GM23248 (cell line): ENCODE measurements around the gene WDR93. TPM values are rescaled to one million over a fixed set of nuclear protein-coding genes. Genes with fewer than 3 reads are reported as not detected.

Experiments used
- DNase-seq: peaks from one replicate; pipeline ENCODE4 v3.0.0-alpha.2; 2015
- H2AFZ ChIP-seq: fragments of 200-600 bp; sonication (generic); 2 replicates; pipeline ENCODE4 v1.6.1; 2016; ENCODE audit warnings: antibody characterized with exemption
- H3F3A ChIP-seq: fragments of 200-600 bp; sonication (generic); 2 replicates; pipeline ENCODE4 v1.6.1; 2016; ENCODE audit warnings: mild to moderate bottlenecking, antibody characterized with exemption, mixed run types; ENCODE audit not compliant: insufficient read depth
- H3K27ac ChIP-seq: fragments of 200-600 bp; sonication (generic); 2 replicates; pipeline ENCODE4 v1.5.1; 2016; ENCODE audit warnings: mild to moderate bottlenecking
- H3K27me3 ChIP-seq: fragments of 200-600 bp; sonication (generic); replicated peaks from 2 replicates; pipeline ENCODE4 v1.6.1; 2016; ENCODE audit warnings: mild to moderate bottlenecking; ENCODE audit not compliant: insufficient read depth
- H3K36me3 ChIP-seq: fragments of 200-600 bp; sonication (generic); 2 replicates; pipeline ENCODE4 v1.6.1; 2016; ENCODE audit warnings: low read depth, mild to moderate bottlenecking
- H3K4me1 ChIP-seq: fragments of 200-600 bp; sonication (generic); 2 replicates; pipeline ENCODE4 v1.6.1; 2016; ENCODE audit warnings: mild to moderate bottlenecking; ENCODE audit not compliant: insufficient read depth
- H3K4me2 ChIP-seq: fragments of 200-600 bp; sonication (generic); one replicate; pipeline ENCODE4 v1.6.1; 2016; ENCODE audit warnings: mild to moderate bottlenecking; ENCODE audit not compliant: unreplicated experiment
- H3K4me3 ChIP-seq: fragments of 200-600 bp; sonication (generic); 2 replicates; pipeline ENCODE4 v1.5.1; 2016; ENCODE audit warnings: mild to moderate bottlenecking
- H3K79me2 ChIP-seq: fragments of 200-600 bp; sonication (generic); 2 replicates; pipeline ENCODE4 v1.6.1; 2016; ENCODE audit warnings: mild to moderate bottlenecking; ENCODE audit not compliant: insufficient read depth
- H3K9ac ChIP-seq: fragments of 200-600 bp; sonication (generic); 2 replicates; pipeline ENCODE4 v1.6.1; 2016; ENCODE audit warnings: mild to moderate bottlenecking
- H3K9me2 ChIP-seq: fragments of 200-600 bp; sonication (generic); 2 replicates; pipeline ENCODE4 v1.6.1; 2016; ENCODE audit warnings: mixed run types, mild to moderate bottlenecking, moderate library complexity; ENCODE audit not compliant: insufficient read depth
- H3K9me3 ChIP-seq: fragments of 200-600 bp; sonication (generic); one replicate; pipeline ENCODE4 v1.6.1; 2017; ENCODE audit warnings: low read depth
- H4K20me1 ChIP-seq: fragments of 200-600 bp; sonication (generic); 2 replicates; pipeline ENCODE4 v1.6.0; 2016; ENCODE audit not compliant: insufficient read depth
- EZH2 ChIP-seq: fragments of 200-600 bp; sonication (generic); IDR thresholded peaks from 2 replicates; pipeline ENCODE4 v1.6.1; 2018; ENCODE audit warnings: antibody characterized with exemption, mild to moderate bottlenecking; ENCODE audit not compliant: insufficient read depth, poor library complexity, severe bottlenecking
- EZH2phosphoT487 ChIP-seq: fragments of 200-600 bp; sonication (generic); IDR thresholded peaks from 2 replicates; pipeline ENCODE4 v1.6.1; 2018; ENCODE audit warnings: antibody characterized with exemption, moderate library complexity, mild to moderate bottlenecking, low read depth; ENCODE audit not compliant: insufficient read depth
- WGBS, 2 experiments: methylation state at CpG; one replicate each; pipeline ENCODE4 v1.1.6; 2015 to 2017; ENCODE audit warnings: low lambda C conversion rate in 2 of 2, low coverage in 1 of 2; ENCODE audit errors: missing lambda C conversion rate in 2 of 2; 5-methylcytosine and 5-hydroxymethylcytosine counted together
- in situ Hi-C: fragments of 300-500 bp; cut with MboI; formaldehyde crosslinking; loops from 2 replicates; pipeline ENCODE4 v1.15.0; 2020
- polyA plus RNA-seq: library from polyadenylated mRNA; unstranded; fragments of >200 nt; fragmentation: Nextera tagmentation; extraction: Ambion mirVana; gene quantifications from 2 replicates; pipeline ENCODE4 v1.2.1, GENCODE V29; 2016
- total RNA-seq: library from RNA; depleted of rRNA; stranded (reverse); fragments of >200 nt; shearing (Covaris generic); gene quantifications from 2 replicates; pipeline ENCODE4 v1.2.3, GENCODE V29; 2014

Gene WDR93
- total and polyA plus RNA-seq, 2 experiments from 2014 or later, result 0.10 TPM; not detected in 1

DNA sequence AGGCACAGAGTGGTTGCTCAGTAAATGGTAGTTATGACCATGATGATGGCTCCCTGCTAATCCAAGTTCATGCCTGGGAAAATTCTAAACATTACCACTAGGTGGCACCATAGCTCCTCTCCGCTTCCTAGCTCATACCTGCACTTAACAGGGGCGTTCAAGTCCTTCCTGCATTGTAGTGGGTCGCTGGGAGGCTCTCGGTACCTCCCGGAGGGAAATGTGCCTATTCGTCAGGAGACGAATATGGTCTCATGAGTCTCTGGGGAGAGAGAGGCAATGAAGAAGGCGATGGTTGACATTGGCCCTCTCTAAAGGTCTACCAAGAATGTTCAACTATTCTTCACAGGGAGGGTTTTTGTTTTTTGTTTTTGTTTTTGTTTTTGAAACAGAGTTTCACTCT lies 49.5 kb downstream of the WDR93 start:
- H3K4me1 ChIP-seq, result no peaks in the 10 kb centered on the region
- H4K20me1 ChIP-seq, result no peaks in the 10 kb centered on the region
- no peaks in the 10 kb centered on the region for H3K27me3 ChIP-seq
- peak; percentile 61 for DNase-seq
- H3K4me2 ChIP-seq, result peak overlapping the region; percentile 30
- H3K27ac ChIP-seq, result no peak overlapping the region
- H2AFZ ChIP-seq, result peak overlapping the region; percentile 72
- 8 to 11% methylated on average over 8 of the region's 8 CpGs for WGBS, 2 experiments
- no peaks in the 10 kb centered on the region for H3K79me2 ChIP-seq
- TF ChIP-seq EZH2 (no peak), EZH2phosphoT487 (no peak)
- in situ Hi-C loops, result no loop called here
- no peaks in the 10 kb centered on the region for H3F3A ChIP-seq
- no peak overlapping the region for H3K9ac ChIP-seq
- no peaks in the 10 kb centered on the region for H3K9me2 ChIP-seq
- no peaks in the 10 kb centered on the region for H3K36me3 ChIP-seq
- no peak overlapping the region for H3K4me3 ChIP-seq
- no peaks in the 10 kb centered on the region for H3K9me3 ChIP-seq

DNA sequence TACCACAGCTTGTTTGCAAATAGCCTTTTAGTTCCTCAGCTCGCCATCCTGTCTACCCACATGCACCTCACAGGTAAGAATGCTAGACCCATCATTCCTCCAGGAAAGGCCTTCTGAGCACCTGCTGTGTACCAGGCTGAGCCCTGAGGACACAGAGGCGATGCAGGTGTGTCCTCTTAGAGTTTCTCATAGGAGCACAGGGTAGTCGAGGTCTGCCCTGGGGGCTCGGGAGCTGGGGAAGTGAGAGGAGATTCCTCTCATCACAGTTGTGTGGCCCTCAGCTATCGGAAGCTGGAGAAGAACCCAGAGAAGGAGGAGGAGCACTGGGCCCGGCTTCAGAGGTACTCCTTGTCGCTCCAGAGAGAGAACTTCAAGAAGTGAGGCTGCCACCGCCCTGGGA lies 52.4 kb downstream of the WDR93 start:
- TF ChIP-seq EZH2phosphoT487, result no peak
- Histone ChIP-seq H3K9me3 (no peaks in the 10 kb centered on the region), H3K27ac (no peak overlapping the region), H3K27me3 (no peaks in the 10 kb centered on the region), H4K20me1 (no peaks in the 10 kb centered on the region), H3K9me2 (no peaks in the 10 kb centered on the region), H3K4me3 (no peak overlapping the region), H3K79me2 (no peaks in the 10 kb centered on the region), H3K9ac (no peak overlapping the region), H3K36me3 (no peaks in the 10 kb centered on the region), H3F3A (no peaks in the 10 kb centered on the region), H3K4me2 (no peak overlapping the region), H3K4me1 (no peaks in the 10 kb centered on the region), H2AFZ (no peak overlapping the region)
- in situ Hi-C loops, result no loop called here
- 63 to 66% methylated on average over 8 of the region's 8 CpGs for WGBS, 2 experiments
- no peak for DNase-seq

DNA sequence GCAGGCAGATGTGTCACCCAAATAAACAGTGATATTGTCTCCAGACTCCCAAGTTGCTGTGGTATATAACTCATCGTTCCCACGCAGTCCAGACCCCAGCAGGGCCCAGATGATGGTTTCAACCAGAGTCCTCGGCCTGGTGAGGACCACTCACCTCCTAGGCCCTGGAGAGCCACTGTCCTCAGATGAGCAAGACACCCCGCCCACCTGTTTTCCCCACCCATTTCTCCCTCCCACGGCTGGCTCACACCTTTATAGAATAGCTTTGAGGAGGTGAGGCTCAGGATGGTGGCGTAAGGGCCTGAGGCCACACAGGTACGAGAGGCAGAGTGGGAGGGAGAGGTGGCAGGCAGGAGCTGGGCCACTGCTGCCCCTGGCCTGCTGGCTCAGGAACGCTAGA lies 53.0 kb downstream of the WDR93 start:
- Histone ChIP-seq H3K27ac (no peak overlapping the region), H3K27me3 (0 out of 2 replicates have a peak, but pooled peaks cover 5% of the 10 kb centered on the region), H3F3A (no peaks in the 10 kb centered on the region), H3K36me3 (no peaks in the 10 kb centered on the region), H3K4me1 (no peaks in the 10 kb centered on the region), H3K79me2 (no peaks in the 10 kb centered on the region), H3K4me2 (no peak overlapping the region), H4K20me1 (no peaks in the 10 kb centered on the region), H3K9me2 (no peaks in the 10 kb centered on the region), H3K9ac (no peak overlapping the region), H2AFZ (no peak overlapping the region), H3K9me3 (no peaks in the 10 kb centered on the region), H3K4me3 (no peak overlapping the region)
- in situ Hi-C loops, result no loop called here
- no peak for DNase-seq
- TF ChIP-seq EZH2, result no peak
- no peak for TF ChIP-seq EZH2phosphoT487
- 72 to 77% methylated on average over 6 to 8 of the region's 8 CpGs for WGBS, 2 experiments

DNA sequence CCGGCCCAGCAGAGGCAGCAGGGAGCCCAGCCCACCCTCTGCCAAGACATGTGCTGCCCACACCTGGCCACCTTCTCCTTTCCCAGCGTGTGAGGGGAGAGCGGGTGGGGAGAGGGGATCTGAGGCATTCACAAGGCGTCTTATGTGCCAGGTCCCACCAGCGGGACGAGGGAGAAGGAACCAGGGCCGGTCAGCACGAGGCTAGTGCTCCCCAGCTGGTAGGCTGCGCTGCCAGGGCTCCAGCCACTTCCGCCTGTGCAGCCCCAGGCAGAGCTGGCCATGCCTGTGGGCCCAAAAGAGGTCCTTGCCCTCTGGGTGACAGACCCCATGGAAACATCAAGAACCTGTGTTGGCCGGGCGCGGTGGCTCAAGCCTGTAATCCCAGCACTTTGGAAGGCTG lies 54.5 kb downstream of the WDR93 start:
- TF ChIP-seq EZH2 (no peak), EZH2phosphoT487 (no peak)
- no peak overlapping the region for H3K4me3 ChIP-seq
- no peaks in the 10 kb centered on the region for H3F3A ChIP-seq
- no peaks in the 10 kb centered on the region for H3K4me1 ChIP-seq
- H3K36me3 ChIP-seq, result no peaks in the 10 kb centered on the region
- 72 to 80% methylated on average over 10 to 13 of the region's 13 CpGs for WGBS, 2 experiments
- H3K9ac ChIP-seq, result no peak overlapping the region
- no peaks in the 10 kb centered on the region for H4K20me1 ChIP-seq
- in situ Hi-C loops, result no loop called here
- peaks cover 11% of the 10 kb centered on the region; the same call in 1 of the 2 replicates for H3K27me3 ChIP-seq
- no peak overlapping the region for H3K27ac ChIP-seq
- H3K9me3 ChIP-seq, result no peaks in the 10 kb centered on the region
- no peak for DNase-seq
- no peak overlapping the region for H2AFZ ChIP-seq
- H3K9me2 ChIP-seq, result no peaks in the 10 kb centered on the region
- no peaks in the 10 kb centered on the region for H3K79me2 ChIP-seq
- H3K4me2 ChIP-seq, result no peak overlapping the region

DNA sequence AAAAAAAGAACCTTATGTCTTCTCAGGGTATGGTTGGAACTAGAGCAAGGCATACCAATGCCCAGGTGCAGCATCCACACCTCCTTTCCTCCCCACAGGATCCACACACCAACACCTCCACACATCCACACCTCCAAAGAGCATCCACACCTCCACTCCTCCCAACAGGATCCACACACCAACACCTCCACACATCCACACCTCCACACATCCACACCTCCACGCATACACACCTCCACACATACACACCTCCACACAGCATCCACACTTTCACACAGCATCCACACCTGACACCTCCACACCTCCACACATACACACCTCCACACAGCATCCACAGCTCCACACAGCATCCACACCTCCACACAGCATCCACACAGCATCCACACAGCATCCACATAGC lies 55.2 kb downstream of the WDR93 start:
- no peaks in the 10 kb centered on the region for H4K20me1 ChIP-seq
- H3K4me1 ChIP-seq, result no peaks in the 10 kb centered on the region
- no peak overlapping the region for H3K4me2 ChIP-seq
- H3K9ac ChIP-seq, result no peak overlapping the region
- no peak overlapping the region for H3K4me3 ChIP-seq
- H3F3A ChIP-seq, result no peaks in the 10 kb centered on the region
- peaks cover 11% of the 10 kb centered on the region; the same call in 1 of the 2 replicates for H3K27me3 ChIP-seq
- H3K9me2 ChIP-seq, result no peaks in the 10 kb centered on the region
- H3K27ac ChIP-seq, result no peak overlapping the region
- no peaks in the 10 kb centered on the region for H3K79me2 ChIP-seq
- H2AFZ ChIP-seq, result no peak overlapping the region
- DNase-seq, result no peak
- WGBS, 2 experiments, result 54% methylated on average over 1 of the region's 1 CpG; no CpG with 5 or more reads in 1 of the 2 experiments
- in situ Hi-C loops, result no loop called here
- H3K9me3 ChIP-seq, result no peaks in the 10 kb centered on the region
- no peaks in the 10 kb centered on the region for H3K36me3 ChIP-seq
- TF ChIP-seq EZH2phosphoT487, result no peak
- TF ChIP-seq EZH2, result no peak
